Measurements from ENCODE around the gene VAPB. TPM values are rescaled to one million over a fixed set of nuclear protein-coding genes. Genes with fewer than 3 reads are reported as not detected.

The VAPB gene
- total RNA-seq, 1 experiment from 2014 or later: 61.2 TPM

DNA sequence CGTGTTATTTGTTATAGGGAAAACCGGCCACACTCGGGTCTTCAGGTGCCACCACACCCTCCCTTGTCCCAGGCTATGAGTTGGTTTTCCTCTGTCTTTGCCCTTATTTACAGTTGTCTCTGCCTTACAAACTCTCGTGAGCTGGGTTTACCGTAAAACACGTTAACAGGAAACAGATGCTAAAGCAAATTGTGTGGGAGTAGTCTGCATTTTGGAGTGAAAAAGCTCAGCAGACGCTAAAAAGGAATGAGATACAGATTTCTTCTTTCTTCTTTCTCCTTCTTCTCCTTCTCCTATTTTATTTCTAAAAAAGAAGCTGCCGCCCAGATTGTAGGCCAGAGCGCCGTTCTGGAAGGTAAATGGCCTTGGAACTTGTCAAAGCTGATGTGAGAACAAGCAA lies 74.2 kb downstream of the VAPB start:
- BruUV-seq (replicated peaks): no TSS peak
- POLR2A ChIA-PET: no interaction called here
- H3K27ac Mint-ChIP-seq (ENCODE audit: low read depth, unreplicated experiment): no peak overlapping the region
- no peaks in the 10 kb centered on the region for H3K27me3 Mint-ChIP-seq (ENCODE audit: insufficient read depth, unreplicated experiment)
- no peak overlapping the region for H3K4me3 Mint-ChIP-seq (ENCODE audit: unreplicated experiment)
- TF ChIP-seq, protein P1, sequence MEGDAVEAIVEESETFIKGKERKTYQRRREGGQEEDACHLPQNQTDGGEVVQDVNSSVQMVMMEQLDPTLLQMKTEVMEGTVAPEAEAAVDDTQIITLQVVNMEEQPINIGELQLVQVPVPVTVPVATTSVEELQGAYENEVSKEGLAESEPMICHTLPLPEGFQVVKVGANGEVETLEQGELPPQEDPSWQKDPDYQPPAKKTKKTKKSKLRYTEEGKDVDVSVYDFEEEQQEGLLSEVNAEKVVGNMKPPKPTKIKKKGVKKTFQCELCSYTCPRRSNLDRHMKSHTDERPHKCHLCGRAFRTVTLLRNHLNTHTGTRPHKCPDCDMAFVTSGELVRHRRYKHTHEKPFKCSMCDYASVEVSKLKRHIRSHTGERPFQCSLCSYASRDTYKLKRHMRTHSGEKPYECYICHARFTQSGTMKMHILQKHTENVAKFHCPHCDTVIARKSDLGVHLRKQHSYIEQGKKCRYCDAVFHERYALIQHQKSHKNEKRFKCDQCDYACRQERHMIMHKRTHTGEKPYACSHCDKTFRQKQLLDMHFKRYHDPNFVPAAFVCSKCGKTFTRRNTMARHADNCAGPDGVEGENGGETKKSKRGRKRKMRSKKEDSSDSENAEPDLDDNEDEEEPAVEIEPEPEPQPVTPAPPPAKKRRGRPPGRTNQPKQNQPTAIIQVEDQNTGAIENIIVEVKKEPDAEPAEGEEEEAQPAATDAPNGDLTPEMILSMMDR (IDR thresholded peaks at IDR 0.05; ENCODE audit: unreplicated experiment): no peak
- no peak for DNase-seq (ENCODE audit: unreplicated experiment)
- H3K4me1 Mint-ChIP-seq (ENCODE audit: insufficient read depth, unreplicated experiment): peaks cover 8% of the 10 kb centered on the region
- H3K36me3 Mint-ChIP-seq (ENCODE audit: insufficient read depth, unreplicated experiment): peaks cover 7% of the 10 kb centered on the region
- CTCF ChIA-PET: interaction anchor here (0.5 to 1.8 kb wide), 9 partner anchors 10 to 1092 kb away, joined by 3 to 10 read pairs (median 3); no protein-coding TSS in a partner anchor
- intact Hi-C loops (cut with micrococcal nuclease): no loop called here
- H3K9me3 Mint-ChIP-seq (ENCODE audit: unreplicated experiment): no peaks in the 10 kb centered on the region

DNA sequence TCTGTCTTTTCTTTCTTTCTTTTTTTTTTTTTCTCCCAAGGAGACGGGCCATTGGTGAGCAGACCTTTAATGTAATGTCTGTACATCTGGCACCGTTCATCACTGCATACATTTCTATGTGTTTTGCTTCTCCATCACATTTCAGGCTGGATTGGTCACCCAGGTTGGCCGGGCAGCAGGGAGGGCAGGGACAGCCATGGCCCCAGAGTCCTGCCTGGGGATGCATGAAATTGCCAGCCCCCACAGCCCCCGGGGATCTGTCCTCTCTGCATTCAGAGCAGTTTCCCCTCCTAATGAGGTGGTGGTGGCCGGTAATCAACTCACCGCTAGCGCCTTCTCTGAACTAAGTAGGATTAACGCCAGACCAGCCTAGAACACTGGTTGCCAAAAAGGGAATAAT lies 75.8 kb downstream of the VAPB start:
- H3K4me1 Mint-ChIP-seq (ENCODE audit: insufficient read depth, unreplicated experiment): peaks cover 8% of the 10 kb centered on the region
- DNase-seq (ENCODE audit: unreplicated experiment): no peak
- BruUV-seq (replicated peaks): no TSS peak

DNA sequence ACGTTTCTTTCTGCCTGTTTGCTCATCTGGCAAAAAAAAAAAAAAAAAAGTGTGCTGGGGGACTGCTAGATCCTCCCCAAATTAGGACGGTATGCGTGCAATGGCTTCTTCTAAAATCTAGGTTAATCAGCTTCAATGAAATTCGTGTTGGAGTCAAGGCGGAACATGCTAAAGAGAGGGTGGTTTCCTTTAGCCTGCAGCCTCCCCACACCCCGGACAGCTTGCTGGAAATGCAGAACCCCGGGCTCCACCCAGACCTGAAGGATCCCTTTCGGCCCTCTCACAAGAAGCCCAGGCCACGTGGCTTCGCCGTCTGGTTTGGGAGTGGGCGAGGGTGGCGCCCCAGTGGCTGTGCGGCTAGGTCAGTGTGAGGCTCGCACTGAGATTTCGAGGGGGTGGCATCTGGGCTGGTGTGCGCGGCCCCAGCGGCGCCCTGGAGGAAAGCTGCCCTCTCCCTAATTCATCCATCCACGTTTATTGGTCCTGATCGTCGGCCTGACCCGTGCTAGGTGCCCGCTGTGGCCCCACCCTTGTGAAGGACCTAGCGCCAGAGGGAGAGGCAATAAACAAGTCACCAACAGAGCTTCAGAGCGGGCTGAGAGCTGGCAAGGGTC lies 77.2 kb downstream of the VAPB start:
- TF ChIP-seq, protein P1 (IDR thresholded peaks at IDR 0.05; ENCODE audit: unreplicated experiment): no peak
- peaks cover 8% of the 10 kb centered on the region for H3K4me1 Mint-ChIP-seq (ENCODE audit: insufficient read depth, unreplicated experiment)
- no peaks in the 10 kb centered on the region for H3K9me3 Mint-ChIP-seq (ENCODE audit: unreplicated experiment)
- H3K4me3 Mint-ChIP-seq (ENCODE audit: unreplicated experiment): no peak overlapping the region
- no peak overlapping the region for H3K27ac Mint-ChIP-seq (ENCODE audit: low read depth, unreplicated experiment)
- CTCF ChIA-PET: interaction anchor here (0.6 kb wide), 2 partner anchors 185 to 239 kb away, joined by 3 to 4 read pairs; no protein-coding TSS in a partner anchor
- POLR2A ChIA-PET: no interaction called here
- BruUV-seq (replicated peaks): no TSS peak
- peaks cover 3% of the 10 kb centered on the region for H3K36me3 Mint-ChIP-seq (ENCODE audit: insufficient read depth, unreplicated experiment)
- intact Hi-C loops (cut with micrococcal nuclease): no loop called here
- no peaks in the 10 kb centered on the region for H3K27me3 Mint-ChIP-seq (ENCODE audit: insufficient read depth, unreplicated experiment)
- no peak for DNase-seq (ENCODE audit: unreplicated experiment)

More for the DNA sequence above, 75.8 kb downstream of the VAPB start:
- CTCF ChIA-PET: interaction anchor here (1.8 kb wide), 1 partner anchor 17 kb away, joined by 10 read pairs; no protein-coding TSS in a partner anchor
- intact Hi-C loops (cut with micrococcal nuclease): no loop called here
- H3K36me3 Mint-ChIP-seq (ENCODE audit: insufficient read depth, unreplicated experiment): peaks cover 7% of the 10 kb centered on the region
- POLR2A ChIA-PET: interaction anchor here (1.1 kb wide), 1 partner anchor 45 kb away, joined by 4 read pairs; no protein-coding TSS in a partner anchor
- no peak overlapping the region for H3K27ac Mint-ChIP-seq (ENCODE audit: low read depth, unreplicated experiment)
- TF ChIP-seq, protein P1 (IDR thresholded peaks at IDR 0.05; ENCODE audit: unreplicated experiment): no peak
- no peak overlapping the region for H3K4me3 Mint-ChIP-seq (ENCODE audit: unreplicated experiment)
- H3K9me3 Mint-ChIP-seq (ENCODE audit: unreplicated experiment): no peaks in the 10 kb centered on the region
- H3K27me3 Mint-ChIP-seq (ENCODE audit: insufficient read depth, unreplicated experiment): no peaks in the 10 kb centered on the region

DNA sequence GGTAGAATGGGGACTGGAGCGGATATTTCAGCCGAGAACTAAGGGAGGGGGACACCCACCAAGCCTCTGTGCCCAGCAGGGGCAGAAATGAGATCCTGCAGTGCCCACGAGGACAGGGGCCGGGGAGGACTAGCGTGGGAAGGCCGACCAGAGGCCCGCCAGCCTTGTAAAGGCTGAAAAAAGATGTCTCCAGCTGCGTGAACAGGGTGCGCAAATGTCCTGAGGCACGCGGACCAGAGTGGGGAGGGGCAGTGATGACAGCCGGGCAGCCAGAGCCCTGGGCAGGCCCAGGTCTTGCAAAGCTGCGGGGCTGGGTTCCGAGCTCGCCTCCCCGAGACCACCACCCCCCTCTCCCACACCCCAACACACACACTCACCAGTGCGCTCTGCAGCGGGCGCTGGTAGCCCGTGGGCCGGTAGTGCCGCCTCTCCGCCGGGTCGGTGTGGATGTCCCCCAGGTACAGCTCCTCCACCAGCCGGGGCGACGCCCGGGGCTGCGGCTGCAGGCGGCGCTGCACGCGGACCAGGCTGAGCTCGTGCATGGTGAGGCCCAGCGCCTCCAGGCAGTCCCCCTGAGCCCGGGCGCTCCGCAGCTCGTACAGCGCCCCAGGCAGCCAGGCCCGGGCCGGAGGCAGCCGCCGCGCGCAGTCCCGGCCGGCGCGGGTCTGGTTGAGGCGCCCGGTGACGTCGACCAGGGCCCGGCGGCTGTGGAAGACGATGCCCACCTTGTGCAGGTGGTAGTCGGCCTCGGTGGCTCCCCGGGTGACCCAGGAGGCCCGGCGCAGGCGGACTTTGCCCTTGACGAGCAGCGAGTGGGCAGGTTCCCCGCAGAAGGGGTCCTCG lies 77.9 kb downstream of the VAPB start:
- Mint-ChIP-seq H3K4me1 (ENCODE audit: insufficient read depth, unreplicated experiment) (peaks cover 1% of the 10 kb centered on the region), H3K36me3 (ENCODE audit: insufficient read depth, unreplicated experiment) (no peaks in the 10 kb centered on the region), H3K27me3 (ENCODE audit: insufficient read depth, unreplicated experiment) (no peaks in the 10 kb centered on the region), H3K4me3 (ENCODE audit: unreplicated experiment) (no peak overlapping the region), H3K9me3 (ENCODE audit: unreplicated experiment) (no peaks in the 10 kb centered on the region), H3K27ac (ENCODE audit: low read depth, unreplicated experiment) (no peak overlapping the region)
- TF ChIP-seq, protein P1 (IDR thresholded peaks at IDR 0.05; ENCODE audit: unreplicated experiment): no peak
- ChIA-PET CTCF (interaction anchor here (0.6 kb wide), 1 partner anchor 240 kb away, joined by 3 read pairs; no protein-coding TSS in a partner anchor), POLR2A (no interaction called here)
- BruUV-seq (replicated peaks): no TSS peak
- intact Hi-C loops (cut with micrococcal nuclease): no loop called here
- DNase-seq (ENCODE audit: unreplicated experiment): no peak
